HG03575 (cell line): ENCODE results near the gene SDK1.

Experiments
- ATAC-seq: cut with Tn5 transposase; IDR thresholded peaks from one replicate; pipeline ENCODE4 v1.9.1; 2021; ENCODE audit not compliant: unreplicated experiment, insufficient number of reproducible peaks, low FRiP score; ENCODE audit errors: extremely low read depth

Gene SDK1

DNA sequence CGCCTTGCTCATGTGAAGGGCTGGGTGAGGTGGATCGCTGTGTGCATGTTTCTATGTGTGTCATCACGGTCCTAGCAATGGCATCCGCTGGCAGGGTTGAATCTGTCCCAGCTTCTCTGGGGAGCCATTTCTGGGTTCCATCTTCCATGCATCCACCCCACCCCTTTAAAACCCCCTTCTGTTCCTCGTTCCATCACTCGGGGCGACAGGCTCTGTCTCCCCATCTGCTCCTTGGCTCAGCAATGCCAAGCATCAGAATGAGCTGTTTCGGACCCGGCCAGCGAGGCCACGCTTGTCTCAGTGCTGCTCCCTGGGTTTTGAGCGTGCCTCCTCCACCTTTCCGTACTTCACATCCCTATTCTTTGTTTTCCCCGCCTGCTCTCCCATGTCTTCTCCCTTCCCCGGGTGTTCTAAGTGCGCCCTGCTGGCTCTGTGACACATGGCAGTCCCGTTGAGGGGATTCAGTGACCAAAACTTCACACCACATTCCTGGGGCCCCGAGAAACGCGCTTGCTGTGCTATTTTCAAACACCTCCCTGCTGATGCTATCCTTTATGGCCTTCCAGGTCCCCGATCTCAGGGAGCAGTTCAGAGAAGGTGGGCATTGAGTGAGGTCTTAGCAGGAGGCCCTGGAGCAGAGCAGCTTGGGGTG lies 827.0 kb downstream of the SDK1 start:
- no peak for ATAC-seq

DNA sequence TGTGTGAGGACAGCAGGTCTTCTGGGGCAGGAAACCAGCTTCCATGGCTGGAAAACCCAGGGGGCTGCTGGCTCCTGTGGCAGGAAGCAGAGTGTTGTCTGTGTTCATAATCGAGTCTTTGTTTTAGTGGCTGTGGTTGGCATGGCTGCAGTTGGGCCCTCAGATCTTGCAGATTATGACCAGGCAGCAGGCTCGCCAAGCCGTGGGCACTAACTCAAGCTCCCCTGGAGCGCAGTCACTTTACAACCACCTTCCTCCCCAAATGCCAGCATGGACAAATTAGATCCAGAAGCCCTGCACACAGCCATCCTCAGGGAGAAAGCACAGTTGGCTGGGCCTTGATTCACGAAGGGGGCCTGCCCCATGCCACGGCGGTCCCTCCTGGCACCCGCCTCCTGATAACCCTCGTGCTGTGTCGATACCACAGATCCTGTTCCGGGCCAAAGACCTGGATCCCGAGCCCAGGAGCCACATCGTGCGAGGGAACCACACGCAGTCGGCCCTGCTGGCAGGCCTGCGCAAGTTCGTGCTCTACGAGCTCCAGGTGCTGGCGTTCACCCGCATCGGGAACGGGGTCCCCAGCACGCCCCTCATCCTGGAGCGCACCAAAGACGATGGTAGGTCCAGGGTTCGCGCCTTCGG lies 828.5 kb downstream of the SDK1 start:
- ATAC-seq, result no peak

DNA sequence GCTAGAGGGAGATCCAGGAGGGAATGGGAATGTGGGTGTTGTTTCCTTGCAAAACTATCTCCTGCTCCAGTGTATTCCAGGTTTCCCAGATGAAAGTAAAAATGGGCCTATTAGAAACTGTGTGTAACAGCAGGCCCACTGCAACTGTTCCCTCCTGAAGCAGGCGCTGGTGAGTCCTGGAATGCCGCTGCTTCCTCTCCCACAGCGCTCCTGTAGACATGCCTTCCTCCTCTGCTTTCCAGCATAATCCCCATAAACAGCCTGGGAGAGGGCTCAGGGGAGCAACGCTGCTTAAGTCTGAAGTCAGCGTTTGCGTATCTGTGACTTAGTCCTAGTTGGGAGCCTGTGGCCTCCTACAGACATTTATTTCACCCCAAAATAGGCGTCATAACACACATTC lies 830.0 kb downstream of the SDK1 start:
- ATAC-seq, result no peak

DNA sequence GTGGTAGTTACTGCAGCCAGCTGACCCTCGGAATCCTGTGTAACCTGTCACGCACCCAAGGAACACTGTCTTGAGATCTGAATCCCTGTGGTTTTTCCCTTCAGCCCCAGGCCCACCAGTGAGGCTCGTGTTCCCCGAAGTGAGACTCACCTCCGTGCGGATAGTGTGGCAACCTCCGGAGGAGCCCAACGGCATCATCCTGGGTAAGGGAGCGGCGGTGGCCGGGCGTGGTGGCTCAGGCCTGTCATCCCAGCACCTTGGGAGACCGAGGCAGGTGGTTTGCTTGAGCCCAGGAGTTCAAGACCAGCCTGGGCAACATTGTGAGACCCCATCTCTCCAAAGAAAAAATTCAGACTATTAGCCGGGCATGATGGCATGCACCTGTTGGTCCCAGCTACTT lies 831.2 kb downstream of the SDK1 start:
- no peak for ATAC-seq

DNA sequence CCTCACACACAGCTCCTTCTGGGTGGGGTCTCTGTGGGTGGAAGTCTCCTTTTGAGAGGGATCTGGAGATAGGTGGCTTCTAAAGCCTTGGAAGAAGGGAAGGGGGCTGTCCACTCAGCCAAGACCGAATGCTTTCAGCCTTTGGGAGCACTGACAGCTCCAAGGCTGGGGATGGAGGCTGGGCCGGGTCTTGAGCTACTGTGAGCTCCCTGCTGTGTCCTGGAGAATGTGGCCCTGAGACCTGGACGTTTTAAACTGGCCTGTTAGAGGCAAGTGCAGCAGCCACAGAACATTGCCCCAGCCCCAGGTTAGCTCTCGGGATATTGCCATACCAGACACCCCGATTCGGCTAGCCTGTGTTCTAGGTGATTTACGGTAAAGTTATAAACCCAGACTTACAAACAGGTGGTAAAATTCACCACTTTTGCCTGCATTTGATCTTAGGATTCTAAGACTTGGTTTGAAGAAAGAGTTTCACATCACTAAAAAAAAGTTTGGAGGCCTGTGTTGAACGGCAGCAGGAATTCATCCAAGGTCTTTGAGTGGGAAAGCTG lies 832.5 kb downstream of the SDK1 start:
- no peak for ATAC-seq

DNA sequence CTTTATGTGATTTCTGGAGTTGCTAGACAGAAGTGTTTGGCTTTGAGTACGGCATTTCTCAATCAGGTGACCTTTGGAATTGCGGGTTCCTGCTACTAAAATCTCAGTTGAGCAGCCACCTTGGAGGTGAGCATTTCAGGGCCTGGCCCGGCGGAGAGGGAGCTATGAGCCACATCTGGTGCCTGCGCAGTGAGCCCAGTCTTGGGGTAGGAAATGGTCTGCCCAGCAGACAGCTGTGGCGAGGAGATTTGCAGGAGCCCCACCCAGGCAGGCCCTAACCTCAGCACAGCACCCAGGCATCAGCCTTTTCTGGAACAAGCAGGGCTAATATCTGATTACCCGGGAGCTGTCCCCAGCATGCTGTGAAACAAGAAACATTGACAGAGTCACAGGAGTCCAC lies 833.2 kb downstream of the SDK1 start:
- no peak for ATAC-seq

DNA sequence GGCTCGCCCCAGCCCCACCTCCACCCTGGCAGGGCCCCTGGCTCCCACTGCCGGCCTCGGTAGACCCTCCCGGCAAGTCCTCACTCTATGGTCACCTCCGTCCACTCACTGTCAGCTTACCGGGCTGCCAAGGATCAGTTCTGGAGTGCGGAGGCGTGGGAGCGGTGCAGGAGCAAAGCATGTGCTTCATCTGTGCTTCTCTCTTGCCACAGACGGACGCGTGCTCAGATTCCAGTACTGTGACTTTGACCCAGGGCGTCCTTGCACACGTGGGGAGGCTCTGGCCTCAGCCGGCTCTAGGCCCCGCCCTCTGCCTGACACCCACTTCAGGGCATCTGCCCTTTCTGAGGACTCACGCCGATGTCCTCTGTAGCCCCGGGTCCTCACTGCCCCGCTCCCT lies 833.6 kb downstream of the SDK1 start:
- ATAC-seq, result no peak

DNA sequence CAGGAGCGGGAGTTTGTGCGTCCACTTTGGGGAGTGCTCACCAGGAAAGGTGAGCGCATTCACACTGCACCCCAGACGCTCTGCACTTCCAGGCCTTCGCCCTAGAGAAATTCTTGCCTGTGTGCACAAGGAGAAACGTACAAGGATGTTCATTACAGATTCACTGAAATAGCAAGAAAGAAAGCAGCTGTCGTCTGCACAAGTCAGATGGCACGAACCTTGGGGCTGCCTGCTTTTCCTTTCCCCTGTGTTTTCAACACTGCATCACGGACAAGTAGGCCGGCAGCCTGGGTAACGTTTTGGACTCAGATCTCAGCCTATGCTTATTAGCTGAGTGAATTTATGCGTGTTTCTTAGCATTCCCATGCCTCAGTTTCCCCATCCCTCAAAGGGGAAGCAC lies 834.2 kb downstream of the SDK1 start:
- ATAC-seq, result no peak

DNA sequence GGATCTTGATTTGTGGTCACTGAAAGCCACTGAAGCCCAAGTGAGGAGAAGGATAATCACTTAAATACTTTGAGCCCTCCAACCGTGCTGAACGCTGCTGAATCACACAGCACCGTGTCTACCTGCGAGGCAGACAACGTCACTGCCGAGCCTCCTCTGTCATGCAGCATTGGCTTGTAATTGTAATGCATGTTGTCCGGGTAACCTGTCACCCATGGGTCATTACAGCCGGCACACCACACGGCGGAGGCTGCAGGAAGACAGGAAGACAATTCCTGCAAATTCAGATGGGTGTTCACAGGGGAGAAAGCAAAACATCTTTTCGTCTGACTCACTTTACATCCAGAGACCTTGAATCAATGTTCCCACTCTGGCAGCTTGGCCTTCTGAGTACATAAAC lies 835.0 kb downstream of the SDK1 start:
- no peak for ATAC-seq

DNA sequence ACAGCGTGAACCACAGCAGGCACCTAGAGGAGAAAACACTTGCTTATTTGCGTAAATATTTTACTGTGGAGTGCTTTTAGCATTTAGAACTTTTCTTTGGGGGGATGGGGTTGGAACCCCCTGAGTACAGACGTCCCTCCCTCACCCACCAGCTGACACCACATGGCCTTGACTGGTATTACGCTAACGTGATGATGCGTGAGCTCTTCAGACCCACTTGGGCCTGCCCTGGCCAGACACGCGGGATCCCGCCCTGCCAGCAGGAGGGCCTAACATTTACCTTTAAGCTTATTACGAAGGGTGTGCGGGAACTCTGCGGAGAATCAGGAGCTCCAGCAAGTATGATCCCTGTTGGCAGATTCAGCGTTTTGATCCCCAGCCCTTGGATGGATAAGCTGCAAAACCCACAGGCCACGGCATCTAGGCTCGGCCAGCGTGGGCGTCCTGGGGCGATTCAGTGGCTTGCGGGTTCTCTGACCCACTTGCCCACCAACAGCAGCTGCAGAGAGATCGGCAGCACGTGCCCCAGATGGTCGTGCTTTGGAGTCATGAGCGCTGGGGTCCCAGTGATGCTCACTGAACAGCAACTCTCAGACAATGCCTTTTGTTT lies 835.6 kb downstream of the SDK1 start:
- no peak for ATAC-seq

DNA sequence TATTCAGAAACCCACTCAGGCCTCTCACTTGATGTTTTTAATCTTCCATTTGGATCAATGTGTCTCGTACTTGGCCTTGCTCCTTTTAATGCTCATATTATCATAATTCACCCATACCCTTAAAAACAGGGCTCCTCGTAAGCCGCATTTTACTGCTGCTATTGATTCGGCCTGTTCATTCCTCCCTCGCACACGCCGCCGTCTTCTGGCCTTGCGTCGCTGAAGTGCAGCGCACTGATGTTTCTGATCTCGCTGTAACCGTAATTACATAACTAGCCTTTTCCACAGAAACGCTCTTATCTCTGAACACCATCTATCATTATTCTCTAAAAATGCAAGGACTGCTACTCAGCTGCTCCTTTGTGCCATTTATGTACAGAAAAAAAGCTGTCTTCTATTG lies 836.5 kb downstream of the SDK1 start:
- ATAC-seq, result no peak

DNA sequence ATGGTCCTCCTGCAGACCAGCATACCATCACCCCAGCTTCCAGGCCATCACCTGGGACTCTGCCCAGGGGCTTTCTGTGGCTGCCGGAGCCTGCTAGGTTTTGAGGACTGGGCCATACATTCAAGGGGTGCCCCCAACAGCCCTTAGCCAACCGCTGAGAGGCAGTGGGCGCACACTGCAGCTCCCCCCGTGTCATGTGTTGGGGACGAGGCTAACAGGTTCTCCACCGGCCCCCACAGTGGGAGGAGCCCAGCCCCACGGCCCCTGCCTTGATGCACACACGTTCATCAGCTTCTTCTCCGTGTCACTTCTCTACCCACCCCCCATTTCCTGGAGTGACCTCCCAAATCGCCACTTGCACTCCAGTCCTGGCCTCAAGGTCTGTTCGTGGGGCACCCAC lies 837.8 kb downstream of the SDK1 start:
- no peak for ATAC-seq

DNA sequence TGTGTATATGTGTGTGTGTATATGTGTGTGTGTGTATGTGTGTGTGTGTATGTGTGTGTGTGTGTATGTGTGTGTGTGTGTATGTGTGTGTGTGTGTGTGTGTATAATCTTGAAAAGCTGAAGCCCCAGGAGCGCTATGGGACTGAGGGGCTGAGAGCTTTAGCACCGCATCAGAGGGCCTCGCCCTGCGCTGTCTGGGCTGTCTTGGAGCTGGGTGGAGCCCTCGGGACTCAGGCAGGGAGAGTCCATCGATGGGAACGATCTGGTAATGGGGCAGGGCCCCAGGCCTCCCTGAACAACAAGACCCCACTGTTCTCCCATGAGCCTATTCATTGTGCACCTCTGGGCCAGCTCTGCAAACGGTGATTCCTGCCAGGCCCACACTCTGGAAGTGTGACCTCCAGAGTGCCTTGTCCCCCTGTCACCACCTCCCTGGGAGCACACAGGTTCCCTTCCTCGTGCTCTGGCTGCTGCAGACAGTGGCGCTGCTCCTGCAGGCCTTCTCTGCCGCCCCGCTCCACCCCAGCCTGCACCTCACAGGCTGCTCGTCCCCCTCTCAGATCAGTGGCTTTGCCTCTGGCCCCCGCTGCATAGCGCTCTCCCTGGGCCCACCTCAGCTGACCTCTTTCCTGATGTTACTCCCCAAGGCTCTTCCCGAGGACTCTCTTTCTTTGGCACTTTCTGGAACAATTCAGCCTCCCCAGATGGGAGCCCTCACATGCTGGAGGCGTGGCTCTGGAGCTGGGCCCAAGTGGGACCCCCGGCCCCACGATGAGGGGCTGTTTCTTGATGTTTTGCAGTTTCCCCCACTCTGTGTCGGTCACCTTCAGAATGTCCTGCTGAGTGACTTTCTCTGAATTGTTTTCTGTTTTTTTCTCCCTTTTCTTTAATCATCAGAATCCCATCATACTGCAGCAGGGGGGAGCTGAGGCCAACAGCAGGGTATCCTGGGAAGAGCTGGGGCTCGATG lies 838.9 kb downstream of the SDK1 start:
- ATAC-seq, result no peak

DNA sequence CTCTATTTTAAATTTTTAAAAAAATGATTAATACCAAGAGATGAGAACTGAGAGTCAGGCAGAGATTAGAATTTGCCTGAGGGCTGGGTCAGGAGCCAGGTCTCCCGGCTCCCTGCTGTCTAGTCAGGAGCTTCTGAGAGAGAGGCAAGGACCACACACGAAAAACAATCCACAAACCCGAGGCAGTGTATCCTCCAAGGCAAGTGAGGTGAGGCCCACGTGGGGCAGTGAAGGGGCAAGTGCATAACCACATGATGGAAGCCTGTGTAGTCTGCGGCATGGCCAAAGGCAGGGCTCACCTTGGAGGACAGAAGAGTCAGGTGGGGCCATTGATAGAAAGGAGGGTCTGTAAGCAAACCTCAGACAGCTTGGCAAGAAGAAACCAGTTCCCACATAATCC lies 839.9 kb downstream of the SDK1 start:
- no peak for ATAC-seq

DNA sequence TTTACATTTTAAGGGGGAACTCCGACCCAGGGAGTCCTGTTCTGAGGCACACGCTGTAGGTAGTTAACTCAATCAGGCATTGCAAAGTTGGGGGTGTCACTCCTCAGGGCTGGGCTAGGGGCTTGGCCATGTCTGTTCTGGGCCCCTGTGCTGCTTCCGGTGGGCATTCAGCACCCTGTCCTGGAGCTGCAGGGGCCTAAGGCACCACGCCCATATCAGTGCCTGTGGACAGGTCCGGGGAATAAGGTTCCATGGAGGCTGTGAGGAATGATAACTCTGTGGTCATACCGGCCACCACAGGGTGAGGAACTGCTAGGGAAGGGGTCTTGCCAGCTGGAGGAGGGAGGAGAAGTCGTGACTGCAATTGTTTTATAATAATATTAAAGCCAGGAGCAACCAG lies 842.0 kb downstream of the SDK1 start:
- no peak for ATAC-seq

DNA sequence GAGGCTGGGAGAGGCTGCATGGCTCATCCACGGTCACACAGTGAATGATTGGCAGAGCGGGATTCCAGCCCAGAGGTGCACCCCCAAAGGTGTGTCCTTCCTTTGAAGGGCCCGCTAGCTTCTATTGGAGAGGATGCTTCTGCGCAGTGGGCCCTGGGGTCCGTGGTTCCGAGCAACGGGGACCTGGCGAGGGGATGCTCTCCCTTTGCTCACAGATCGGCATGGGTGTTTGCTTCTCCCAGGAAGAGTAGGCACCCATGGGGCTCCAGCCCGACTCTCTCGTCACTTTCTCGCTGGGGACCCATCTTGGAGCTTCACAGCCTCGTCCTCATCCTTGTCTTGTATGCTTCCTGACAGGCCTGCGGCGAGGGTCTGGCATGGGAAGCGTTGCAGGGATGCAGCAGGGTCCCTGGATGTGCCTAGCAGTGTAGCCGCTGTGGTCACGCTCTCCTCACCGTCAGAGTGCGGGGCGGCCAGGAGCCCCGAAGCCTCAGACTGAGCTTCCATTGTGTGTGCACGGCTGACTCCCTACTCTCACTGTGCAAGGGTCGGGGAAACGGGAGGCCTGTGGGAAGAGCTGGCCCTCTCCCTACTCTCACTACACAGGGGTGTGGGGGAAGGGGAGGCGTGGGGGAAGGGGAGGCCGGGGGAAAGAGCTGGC lies 842.6 kb downstream of the SDK1 start:
- no peak for ATAC-seq

DNA sequence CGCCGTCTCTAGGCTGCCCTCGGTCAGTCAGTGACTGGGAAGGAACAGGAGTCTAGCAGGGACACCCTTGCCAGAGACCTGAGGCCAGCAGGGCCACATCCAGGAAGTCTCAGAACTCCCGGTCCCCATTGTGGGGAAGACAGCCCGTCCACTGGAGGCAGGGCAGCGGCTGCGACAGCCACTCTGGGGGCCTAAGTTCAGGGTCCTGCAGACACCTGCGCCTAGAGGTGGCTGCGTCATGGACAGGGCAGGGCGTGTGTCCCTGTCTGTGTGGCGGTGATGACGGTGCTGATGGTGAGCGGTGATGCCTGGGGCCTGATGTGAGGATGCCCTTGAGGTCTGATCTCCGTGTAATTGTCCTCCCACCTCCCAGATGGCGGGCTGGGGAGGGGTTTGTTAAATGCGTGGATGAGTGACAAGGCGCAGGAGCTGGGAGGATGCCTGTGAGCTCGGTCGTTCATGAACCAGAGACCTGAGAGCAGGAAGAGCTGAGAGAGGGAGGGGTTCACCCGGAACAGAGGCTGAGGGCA lies 843.2 kb downstream of the SDK1 start:
- ATAC-seq, result no peak

DNA sequence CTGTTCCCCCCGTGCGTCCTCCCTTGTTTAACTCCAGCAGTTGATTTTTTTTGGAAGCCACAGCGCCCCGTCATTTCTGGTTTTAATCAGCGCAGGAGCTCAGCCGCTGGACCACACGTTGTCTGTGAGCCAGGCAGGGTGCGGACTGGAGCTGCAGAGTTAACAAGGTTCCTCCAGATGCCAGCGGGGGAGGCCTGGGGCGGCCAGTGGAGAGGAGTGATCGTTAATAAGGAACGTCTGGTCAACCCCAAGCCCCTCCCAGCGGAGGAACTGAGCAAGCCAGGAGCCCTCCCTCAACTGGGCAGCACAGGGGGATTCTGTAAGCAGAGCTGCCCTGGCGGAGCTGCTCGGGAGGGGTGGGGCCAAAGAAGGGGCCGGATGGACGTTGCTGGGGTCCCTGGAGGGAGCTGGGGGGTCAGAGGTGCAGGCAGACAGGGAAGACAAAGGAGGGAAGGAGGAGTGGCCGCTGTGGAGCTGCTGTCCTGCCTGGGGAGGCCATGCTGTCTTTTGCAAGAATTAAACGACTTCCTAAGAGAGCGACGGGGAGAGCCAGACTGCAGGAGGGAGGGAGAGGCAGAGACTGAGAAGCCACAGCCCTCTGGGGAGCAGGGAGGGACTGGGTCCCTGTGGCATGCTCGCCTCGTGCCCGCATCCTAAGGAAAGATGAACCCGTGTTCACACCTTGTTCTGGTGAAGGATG lies 843.9 kb downstream of the SDK1 start:
- ATAC-seq, result no peak
